ENCODE results near the gene MYLK.

The MYLK gene

DNA sequence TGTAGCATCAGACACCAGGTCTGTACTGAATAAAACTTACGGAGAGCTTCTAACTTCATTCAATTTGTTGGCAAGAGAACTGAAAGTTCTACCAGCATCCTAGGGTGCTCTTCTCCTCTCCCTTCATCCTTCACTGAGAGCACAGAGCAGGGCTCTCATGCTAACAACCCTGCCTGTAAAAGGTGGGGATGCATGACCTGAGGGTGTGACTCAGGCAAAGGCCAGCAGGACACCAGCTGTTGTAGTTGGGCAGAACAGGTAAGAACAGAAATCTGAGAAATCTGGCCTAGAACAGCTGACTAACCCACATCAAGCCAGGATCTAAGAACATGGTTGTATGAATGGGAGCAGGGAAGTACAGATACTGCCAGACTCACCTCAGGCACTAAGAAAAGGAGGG lies 64.2 kb downstream of the MYLK start:
- H3K9me3 ChIP-seq = no peaks in the 10 kb centered on the region
- TF ChIP-seq, protein P1, sequence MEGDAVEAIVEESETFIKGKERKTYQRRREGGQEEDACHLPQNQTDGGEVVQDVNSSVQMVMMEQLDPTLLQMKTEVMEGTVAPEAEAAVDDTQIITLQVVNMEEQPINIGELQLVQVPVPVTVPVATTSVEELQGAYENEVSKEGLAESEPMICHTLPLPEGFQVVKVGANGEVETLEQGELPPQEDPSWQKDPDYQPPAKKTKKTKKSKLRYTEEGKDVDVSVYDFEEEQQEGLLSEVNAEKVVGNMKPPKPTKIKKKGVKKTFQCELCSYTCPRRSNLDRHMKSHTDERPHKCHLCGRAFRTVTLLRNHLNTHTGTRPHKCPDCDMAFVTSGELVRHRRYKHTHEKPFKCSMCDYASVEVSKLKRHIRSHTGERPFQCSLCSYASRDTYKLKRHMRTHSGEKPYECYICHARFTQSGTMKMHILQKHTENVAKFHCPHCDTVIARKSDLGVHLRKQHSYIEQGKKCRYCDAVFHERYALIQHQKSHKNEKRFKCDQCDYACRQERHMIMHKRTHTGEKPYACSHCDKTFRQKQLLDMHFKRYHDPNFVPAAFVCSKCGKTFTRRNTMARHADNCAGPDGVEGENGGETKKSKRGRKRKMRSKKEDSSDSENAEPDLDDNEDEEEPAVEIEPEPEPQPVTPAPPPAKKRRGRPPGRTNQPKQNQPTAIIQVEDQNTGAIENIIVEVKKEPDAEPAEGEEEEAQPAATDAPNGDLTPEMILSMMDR (IDR thresholded peaks at IDR 0.05) = no peak
- H3K27ac ChIP-seq = no peak overlapping the region
- H3K4me1 ChIP-seq (ENCODE audit: control insufficient read depth in 1 of 2, insufficient read depth in 1 of 2, low read depth in 1 of 2, low read length in 1 of 2) = no peaks in the 10 kb centered on the region
- no peak overlapping the region for H3K4me3 ChIP-seq (ENCODE audit: low read depth in 1 of 2, low read length in 1 of 2)
- no peaks in the 10 kb centered on the region for H3K27me3 ChIP-seq
- H3K36me3 ChIP-seq = no peaks in the 10 kb centered on the region

DNA sequence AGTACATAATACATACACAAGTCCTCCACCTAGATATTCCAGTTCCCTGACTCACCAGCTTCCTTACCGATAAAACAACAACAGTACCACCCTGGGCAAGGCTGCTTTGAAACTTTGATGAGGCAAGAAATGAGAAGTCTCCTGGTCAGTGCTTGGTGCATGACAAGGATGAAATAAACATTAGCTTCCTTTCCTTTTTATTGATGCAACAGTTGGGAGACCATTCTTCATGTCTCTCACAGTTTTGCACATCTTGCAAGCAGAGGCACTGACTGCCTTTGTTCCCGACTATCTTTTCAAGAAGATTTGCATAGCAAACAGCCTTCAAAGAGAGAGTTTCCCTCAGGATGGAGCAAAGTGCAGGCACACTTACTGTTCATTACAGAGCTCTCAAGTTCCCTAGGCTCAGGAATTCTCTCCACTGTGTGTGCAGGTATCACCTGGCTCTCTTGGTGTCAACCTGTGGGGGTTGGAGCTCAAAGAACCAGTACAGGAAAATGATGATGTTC lies 65.2 kb downstream of the MYLK start:
- H3K27me3 ChIP-seq = no peaks in the 10 kb centered on the region
- TF ChIP-seq, protein P1 (IDR thresholded peaks at IDR 0.05) = no peak
- no peaks in the 10 kb centered on the region for H3K36me3 ChIP-seq
- no peaks in the 10 kb centered on the region for H3K9me3 ChIP-seq
- H3K4me1 ChIP-seq (ENCODE audit: control insufficient read depth in 1 of 2, insufficient read depth in 1 of 2, low read depth in 1 of 2, low read length in 1 of 2) = no peaks in the 10 kb centered on the region
- no peak overlapping the region for H3K4me3 ChIP-seq (ENCODE audit: low read depth in 1 of 2, low read length in 1 of 2)
- H3K27ac ChIP-seq = no peak overlapping the region

DNA sequence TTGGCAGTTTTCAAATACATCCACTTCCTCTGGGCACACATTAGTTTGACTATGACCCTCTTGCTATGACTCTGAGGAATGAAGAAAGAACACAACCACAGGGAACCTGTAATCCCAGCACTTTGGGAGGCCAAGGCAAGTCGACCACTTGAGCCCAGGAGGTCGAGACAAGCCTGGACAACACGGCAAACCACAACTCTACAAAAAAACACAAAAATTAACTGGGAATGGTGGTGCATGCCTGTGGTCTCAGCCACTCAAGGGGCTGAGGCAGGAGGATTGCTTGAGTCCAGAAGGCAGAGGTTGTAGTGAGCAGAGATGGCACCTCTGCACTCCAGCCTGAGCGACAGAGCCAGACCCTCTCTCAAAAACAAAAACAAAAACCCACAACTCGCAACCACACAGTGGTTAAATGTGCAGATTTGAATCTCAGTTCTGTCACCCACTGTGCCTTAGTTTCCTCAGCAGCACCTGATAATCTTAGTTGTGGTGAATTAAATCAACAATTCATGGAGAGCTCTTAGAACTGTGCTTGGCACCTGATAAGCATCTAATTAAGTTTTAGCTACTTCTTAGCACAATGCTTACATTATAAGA lies 65.7 kb downstream of the MYLK start:
- Histone ChIP-seq H3K9me3 (no peaks in the 10 kb centered on the region), H3K27me3 (no peaks in the 10 kb centered on the region), H3K4me3 (ENCODE audit: low read depth in 1 of 2, low read length in 1 of 2) (no peak overlapping the region), H3K27ac (no peak overlapping the region), H3K36me3 (no peaks in the 10 kb centered on the region), H3K4me1 (ENCODE audit: control insufficient read depth in 1 of 2, insufficient read depth in 1 of 2, low read depth in 1 of 2, low read length in 1 of 2) (no peaks in the 10 kb centered on the region)
- TF ChIP-seq, protein P1 (IDR thresholded peaks at IDR 0.05) = no peak

DNA sequence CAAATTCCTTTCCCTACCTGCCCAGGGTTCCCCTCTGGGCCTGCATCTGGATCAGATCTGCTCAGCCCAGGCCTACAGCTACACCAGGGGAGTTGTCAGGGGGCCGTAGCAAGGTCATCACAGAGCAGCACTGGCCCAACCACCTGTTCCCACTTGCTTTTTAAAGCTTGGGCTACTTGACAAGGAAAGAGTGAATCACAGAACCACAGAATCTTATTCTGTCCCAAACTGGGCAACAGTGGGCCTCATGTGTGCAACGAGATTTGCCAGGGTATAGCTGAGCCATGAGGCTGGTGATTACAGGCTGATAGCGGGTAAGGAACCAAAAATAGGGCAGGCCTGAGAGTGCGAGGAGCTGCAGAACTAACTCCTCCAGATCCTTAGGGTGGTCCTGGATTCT lies 66.7 kb downstream of the MYLK start:
- Histone ChIP-seq H3K4me1 (ENCODE audit: control insufficient read depth in 1 of 2, insufficient read depth in 1 of 2, low read depth in 1 of 2, low read length in 1 of 2) (no peaks in the 10 kb centered on the region), H3K27me3 (no peaks in the 10 kb centered on the region), H3K9me3 (no peaks in the 10 kb centered on the region), H3K4me3 (ENCODE audit: low read depth in 1 of 2, low read length in 1 of 2) (no peak overlapping the region), H3K27ac (no peak overlapping the region), H3K36me3 (no peaks in the 10 kb centered on the region)
- TF ChIP-seq, protein P1 (IDR thresholded peaks at IDR 0.05) = no peak

DNA sequence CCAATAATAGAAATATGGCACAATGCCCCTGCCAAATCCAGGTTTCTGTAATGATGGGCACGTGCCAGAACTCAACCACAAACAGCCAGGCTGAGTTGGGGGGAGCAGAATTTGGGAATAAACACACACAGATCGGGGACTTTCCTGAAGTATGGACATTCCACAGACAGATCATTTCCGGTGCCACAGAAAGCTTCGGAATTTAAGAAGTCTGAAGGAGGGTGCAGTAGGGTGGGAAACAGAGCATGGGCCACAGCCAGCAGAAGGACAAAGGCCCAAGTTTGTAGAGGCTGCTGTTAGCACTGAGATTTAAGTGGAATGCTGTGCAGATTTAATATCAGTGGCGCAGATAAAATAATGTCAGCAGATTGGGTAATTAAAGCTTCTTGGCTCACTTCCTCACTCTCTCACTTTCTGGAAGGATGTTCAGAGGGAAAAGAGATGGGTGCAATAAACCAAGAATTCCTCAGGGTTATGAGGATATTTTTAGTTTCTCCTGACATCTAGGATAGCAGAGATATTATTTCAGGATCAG lies 67.4 kb downstream of the MYLK start:
- Histone ChIP-seq H3K27ac (no peak overlapping the region), H3K4me1 (ENCODE audit: control insufficient read depth in 1 of 2, insufficient read depth in 1 of 2, low read depth in 1 of 2, low read length in 1 of 2) (no peaks in the 10 kb centered on the region), H3K27me3 (no peaks in the 10 kb centered on the region), H3K4me3 (ENCODE audit: low read depth in 1 of 2, low read length in 1 of 2) (no peak overlapping the region), H3K9me3 (no peaks in the 10 kb centered on the region), H3K36me3 (no peaks in the 10 kb centered on the region)
- TF ChIP-seq, protein P1 (IDR thresholded peaks at IDR 0.05) = no peak
